Osteocyte (in vitro differentiated cells): Measurements from ENCODE around the gene CD300E. TPM values are rescaled to one million over a fixed set of nuclear protein-coding genes. Genes with fewer than 3 reads are reported as not detected.

Experiments
- DNase-seq: peaks from one replicate; pipeline ENCODE4 v3.0.0; 2021; ENCODE audit warnings: mixed read lengths; ENCODE audit not compliant: unreplicated experiment; ENCODE audit errors: extremely low spot score
- H3K27ac Mint-ChIP-seq: one replicate; pipeline ENCODE4 v1.8.0; 2021; ENCODE audit warnings: mild to moderate bottlenecking, mixed read lengths; ENCODE audit not compliant: unreplicated experiment
- H3K27me3 Mint-ChIP-seq: one replicate; pipeline ENCODE4 v1.8.0; 2021; ENCODE audit warnings: mixed read lengths; ENCODE audit not compliant: unreplicated experiment
- H3K36me3 Mint-ChIP-seq: one replicate; pipeline ENCODE4 v1.8.0; 2021; ENCODE audit warnings: mixed read lengths; ENCODE audit not compliant: unreplicated experiment
- H3K4me1 Mint-ChIP-seq: one replicate; pipeline ENCODE4 v1.8.0; 2021; ENCODE audit warnings: mixed read lengths; ENCODE audit not compliant: unreplicated experiment
- H3K4me3 Mint-ChIP-seq: one replicate; pipeline ENCODE4 v1.8.0; 2021; ENCODE audit warnings: mild to moderate bottlenecking, moderate library complexity, mixed read lengths; ENCODE audit not compliant: unreplicated experiment
- H3K9me3 Mint-ChIP-seq: one replicate; pipeline ENCODE4 v1.8.0; 2021; ENCODE audit warnings: mixed read lengths; ENCODE audit not compliant: unreplicated experiment
- CTCF ChIP-seq: fragments of 200-600 bp; sonication (generic); IDR thresholded peaks from 2 replicates; pipeline ENCODE4 v1.5.0; 2021; ENCODE audit warnings: antibody characterized with exemption, mild to moderate bottlenecking, moderate library complexity
- total RNA-seq: library from RNA; stranded (reverse); gene quantifications from 2 replicates; pipeline ENCODE4 v1.2.1, GENCODE V29; 2021

The CD300E gene
- total RNA-seq, 1 donor from 2014 or later: not detected

- H3K4me3 Mint-ChIP-seq: no peak overlapping the region
- no peaks in the 10 kb centered on the region for H3K36me3 Mint-ChIP-seq
- no peak overlapping the region for H3K27ac Mint-ChIP-seq
- no peaks in the 10 kb centered on the region for H3K4me1 Mint-ChIP-seq
- TF ChIP-seq CTCF: no peak
- no peak for DNase-seq
- H3K27me3 Mint-ChIP-seq: peaks cover 27% of the 10 kb centered on the region
- no peaks in the 10 kb centered on the region for H3K9me3 Mint-ChIP-seq
These were observed 25.1 kb downstream of the CD300E start for GRCh38 chr17:74598346-74599022.

- TF ChIP-seq CTCF: no peak
- Mint-ChIP-seq H3K36me3 (no peaks in the 10 kb centered on the region), H3K4me1 (no peaks in the 10 kb centered on the region), H3K9me3 (no peaks in the 10 kb centered on the region), H3K4me3 (no peak overlapping the region), H3K27ac (no peak overlapping the region), H3K27me3 (peaks cover 24% of the 10 kb centered on the region)
- DNase-seq: no peak
These were observed 26.3 kb downstream of the CD300E start for GRCh38 chr17:74597069-74597790.

GRCh38 chr17:74595037-74595750, 28.3 kb downstream of the CD300E start:
- H3K4me1 Mint-ChIP-seq: no peaks in the 10 kb centered on the region
- peaks cover 18% of the 10 kb centered on the region for H3K27me3 Mint-ChIP-seq
- no peak for DNase-seq
- no peaks in the 10 kb centered on the region for H3K36me3 Mint-ChIP-seq
- no peaks in the 10 kb centered on the region for H3K9me3 Mint-ChIP-seq
- H3K27ac Mint-ChIP-seq: no peak overlapping the region
- no peak for TF ChIP-seq CTCF
- no peak overlapping the region for H3K4me3 Mint-ChIP-seq

GRCh38 chr17:74592087-74592990, 31.2 kb downstream of the CD300E start, which contains the start of gene CD300LD:
Gene CD300LD (minus strand): TSS chr17:74592283. CDS start chr17:74592202, 81 bp downstream.
- Mint-ChIP-seq H3K4me3 (no peak within 1 kb of the TSS), H3K27ac (no peak within 1 kb of the TSS), H3K9me3 (peaks cover 3% of the 10 kb centered on the region), H3K36me3 (no peaks in the 10 kb centered on the region), H3K4me1 (no peaks in the 10 kb centered on the region), H3K27me3 (peaks cover 8% of the 10 kb centered on the region)
- DNase-seq: no peak
- no peak for TF ChIP-seq CTCF
